BJ (cell line): ENCODE data around the gene GALNT7. TPM values are rescaled to one million over a fixed set of nuclear protein-coding genes. Genes with fewer than 3 reads are reported as not detected.
A peak's percentile ranks its signal among the peaks of the same experiment; 100 is the strongest.
"Not testable (repeated sequence)": the region's sequence is repeated elsewhere in the genome, so short reads cannot be mapped to it uniquely, and the experiment has no call there.

Experiments
- CTCF ChIA-PET: fragments of 350-600 bp; formaldehyde crosslinking; extraction: SDS; loops from one replicate; lab custom pipeline; 2021; ENCODE audit warnings: antibody characterized with exemption, inconsistent platforms; lab: Yijun Ruan, JAX
- POLR2A ChIA-PET: fragments of 300-600 bp; sonication (Branson Sonifier 250); formaldehyde crosslinking; extraction: SDS; loops from one replicate; lab custom pipeline; 2021; ENCODE audit warnings: antibody characterized with exemption; lab: Charles Lee
- DNase-seq: peaks from one replicate; pipeline ENCODE4 v3.0.0-alpha.2; 2011; ENCODE audit warnings: low read depth
- H3K27me3 ChIP-seq: 2 replicates; pipeline ENCODE4 v1.6.0; 2011; ENCODE audit warnings: low read length; ENCODE audit not compliant: control insufficient read depth, insufficient read depth
- H3K36me3 ChIP-seq: 2 replicates; pipeline ENCODE4 v1.5.1; 2011; ENCODE audit warnings: low read length; ENCODE audit not compliant: control insufficient read depth, insufficient read depth
- H3K4me3 ChIP-seq: 2 replicates; pipeline ENCODE4 v1.5.1; 2011; ENCODE audit warnings: low read depth, mild to moderate bottlenecking, control low read depth, low read length
- CTCF ChIP-seq: IDR thresholded peaks from 2 replicates; pipeline ENCODE4 v1.5.1; 2011; ENCODE audit warnings: low read depth, mild to moderate bottlenecking, control low read depth, inconsistent platforms, low read length, moderate library complexity; ENCODE audit not compliant: insufficient read depth
- polyA plus RNA-seq: library from polyadenylated mRNA; depleted of rRNA; stranded (reverse); fragments of >200 nt; gene quantifications from 2 replicates; pipeline ENCODE4 v1.2.3, GENCODE V29; 2011

The GALNT7 gene
- polyA plus RNA-seq, 1 experiment = 6.3 TPM

- no peak for DNase-seq
- Histone ChIP-seq H3K27me3 (no peaks in the 10 kb centered on the region), H3K4me3 (no peak overlapping the region), H3K36me3 (no peaks in the 10 kb centered on the region)
- POLR2A ChIA-PET = no interaction called here
- no peak for TF ChIP-seq CTCF
- CTCF ChIA-PET = interaction anchor here (1.4 kb wide), 1 partner anchor 81 kb away, joined by 4 read pairs; no protein-coding TSS in a partner anchor
Observed at GRCh38 chr4:173176010-173176409, 7.4 kb downstream of the GALNT7 start.

- Histone ChIP-seq H3K36me3 (no peaks in the 10 kb centered on the region), H3K27me3 (no peaks in the 10 kb centered on the region), H3K4me3 (no peak overlapping the region)
- no peak for TF ChIP-seq CTCF
- CTCF ChIA-PET = interaction anchor here (0.6 to 0.9 kb wide), 2 partner anchors 15 to 66 kb away, joined by 3 read pairs; no protein-coding TSS in a partner anchor
- DNase-seq = no peak
- POLR2A ChIA-PET = no interaction called here
Observed at GRCh38 chr4:173177232-173177631, 8.6 kb downstream of the GALNT7 start.

GRCh38 chr4:173178144-173178543 is 9.5 kb downstream of the GALNT7 start:
- Histone ChIP-seq H3K4me3 (no peak overlapping the region), H3K36me3 (no peaks in the 10 kb centered on the region), H3K27me3 (no peaks in the 10 kb centered on the region)
- DNase-seq = no peak
- ChIA-PET CTCF (no interaction called here), POLR2A (no interaction called here)
- no peak for TF ChIP-seq CTCF

GRCh38 chr4:173181848-173182247 is 13.2 kb downstream of the GALNT7 start:
- no peak for DNase-seq
- TF ChIP-seq CTCF = no peak
- POLR2A ChIA-PET = no interaction called here

GRCh38 chr4:173182403-173182802 is 13.8 kb downstream of the GALNT7 start:
- H3K4me3 ChIP-seq = no peak overlapping the region
- H3K36me3 ChIP-seq = no peaks in the 10 kb centered on the region
- no peaks in the 10 kb centered on the region for H3K27me3 ChIP-seq
- peak; percentile 56 for DNase-seq
- POLR2A ChIA-PET = no interaction called here
- CTCF ChIA-PET = interaction anchor here (1.9 kb wide), 1 partner anchor 12 kb away, joined by 5 read pairs; no protein-coding TSS in a partner anchor
- TF ChIP-seq CTCF = no peak

More at GRCh38 chr4:173181848-173182247, 13.2 kb downstream of the GALNT7 start:
- H3K27me3 ChIP-seq = no peaks in the 10 kb centered on the region
- no peaks in the 10 kb centered on the region for H3K36me3 ChIP-seq
- CTCF ChIA-PET = interaction anchor here (1.9 kb wide), 1 partner anchor 12 kb away, joined by 5 read pairs; no protein-coding TSS in a partner anchor
- no peak overlapping the region for H3K4me3 ChIP-seq

- H3K36me3 ChIP-seq, CTCF ChIA-PET, POLR2A ChIA-PET, H3K4me3 ChIP-seq, DNase-seq, H3K27me3 ChIP-seq: not testable (repeated sequence)
Observed at GRCh38 chr4:173183659-173184247, 15.1 kb downstream of the GALNT7 start.
